Suppressor macrophage treated with lipopolysaccharide for 1 hour (primary cell): Measurements from ENCODE around the gene ARV1.

ENCODE experiments used
- DNase-seq, 3 donors: peaks; one replicate each; pipeline ENCODE4 v3.0.0-alpha.2; 2020 to 2022

The ARV1 gene

GRCh38 chr1:230978491-230979388 lies at the start of gene ARV1, which contains the start of gene TTC13:
Gene ARV1 (plus strand): TSS chr1:230979094. CDS start chr1:230979106, 12 bp downstream.
Gene TTC13 (minus strand): TSS chr1:230978861. CDS start chr1:230978830, 31 bp downstream.
- DNase-seq: peak; percentile 99

DNA sequence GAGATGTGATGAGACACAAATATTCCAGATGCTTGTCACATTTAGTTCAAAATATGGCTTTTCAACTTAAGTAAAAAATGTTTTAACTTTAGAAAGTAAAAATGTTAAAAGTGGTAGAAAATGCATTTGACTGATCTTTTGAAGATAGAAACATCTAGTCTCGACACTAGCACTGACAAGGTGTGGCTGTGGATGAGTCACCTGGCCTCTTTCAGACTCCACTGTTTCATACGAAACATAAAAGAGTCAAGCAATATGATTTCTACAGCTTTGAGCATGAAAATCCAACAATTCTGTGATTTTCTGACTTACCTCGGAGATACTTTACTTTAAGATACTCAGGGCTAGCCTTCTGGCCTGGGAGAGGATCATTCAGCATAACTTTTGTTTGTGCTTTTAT lies 47.9 kb upstream of the ARV1 start:
- no peak for DNase-seq

GRCh38 chr1:230935852-230936251 lies 43.0 kb upstream of the ARV1 start:
- no peak for DNase-seq

GRCh38 chr1:230936475-230936874 lies 42.4 kb upstream of the ARV1 start:
- no peak for DNase-seq

- DNase-seq: no peak
These were observed 41.5 kb upstream of the ARV1 start for GRCh38 chr1:230937371-230937770.

GRCh38 chr1:230938924-230939368 lies 39.9 kb upstream of the ARV1 start:
- DNase-seq: no peak

GRCh38 chr1:230939806-230940489 lies 38.9 kb upstream of the ARV1 start:
- DNase-seq: no peak

- DNase-seq: no peak
These were observed 38.0 kb upstream of the ARV1 start for GRCh38 chr1:230940848-230941247.

- no peak for DNase-seq
These were observed 35.8 kb upstream of the ARV1 start for GRCh38 chr1:230943048-230943593.

GRCh38 chr1:230948301-230948700 lies 30.6 kb upstream of the ARV1 start:
- DNase-seq: no peak

DNA sequence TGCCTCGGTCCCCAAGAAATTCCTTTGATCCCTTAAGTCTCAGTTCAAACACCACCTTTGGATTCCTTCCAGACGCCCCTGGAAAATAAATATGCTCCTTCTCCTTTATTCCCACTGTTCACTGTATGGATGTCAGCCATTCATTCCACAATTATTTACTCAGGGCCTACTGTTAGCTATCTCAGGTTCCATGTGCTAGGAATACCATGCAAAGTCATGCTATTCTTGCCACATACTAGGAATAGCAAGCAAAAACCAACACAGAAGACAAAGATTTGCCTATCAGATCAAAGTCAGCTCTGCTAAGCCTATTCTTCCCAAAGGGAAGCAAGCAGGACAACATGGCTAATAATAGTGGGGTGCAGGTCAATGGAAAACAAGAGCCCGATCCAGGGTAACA lies 30.0 kb upstream of the ARV1 start:
- no peak for DNase-seq

GRCh38 chr1:230950404-230950803 lies 28.5 kb upstream of the ARV1 start:
- DNase-seq: no peak

DNA sequence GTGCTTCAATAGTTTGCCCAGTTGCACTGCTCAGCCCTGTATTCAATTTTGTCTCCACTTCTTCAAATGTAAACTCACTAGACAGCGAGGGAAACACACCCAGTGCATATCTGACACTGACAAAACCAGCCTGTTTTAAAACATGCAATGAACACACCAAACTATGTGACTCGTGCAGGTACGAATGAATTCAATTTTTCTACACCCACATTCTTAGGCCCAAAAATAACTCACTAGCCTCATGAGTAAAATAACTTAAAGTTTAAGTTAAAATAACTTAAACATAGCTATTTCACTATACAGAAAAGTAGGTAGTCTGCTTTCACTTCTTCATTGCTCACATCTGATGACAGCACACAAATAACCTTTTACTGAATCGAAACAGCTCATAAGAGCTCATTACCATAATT lies 21.3 kb upstream of the ARV1 start:
- DNase-seq: no peak

GRCh38 chr1:230958370-230958769 lies 20.5 kb upstream of the ARV1 start:
- no peak for DNase-seq

GRCh38 chr1:230964896-230965295 lies 14.0 kb upstream of the ARV1 start:
- DNase-seq: no peak

DNA sequence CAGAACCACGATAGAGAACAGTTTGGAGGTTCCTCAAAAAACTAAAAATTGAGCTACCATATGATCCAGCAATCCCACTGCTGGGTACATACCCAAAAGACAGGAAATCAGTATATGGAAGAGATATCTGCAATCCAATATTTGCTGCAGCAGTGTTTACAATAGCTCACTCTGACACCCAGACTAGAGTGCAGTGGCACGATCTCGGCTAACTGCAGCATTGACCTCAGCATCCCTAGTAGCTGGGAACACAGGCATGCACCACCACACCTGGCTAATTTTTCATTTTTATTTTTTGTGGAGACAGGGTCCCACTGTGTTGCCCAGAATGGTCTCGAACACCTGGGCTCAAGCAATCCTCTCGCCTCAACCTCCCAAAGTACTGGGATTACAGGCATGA lies 13.4 kb upstream of the ARV1 start:
- DNase-seq: no peak

GRCh38 chr1:230966358-230966873 lies 12.5 kb upstream of the ARV1 start:
- no peak for DNase-seq

DNA sequence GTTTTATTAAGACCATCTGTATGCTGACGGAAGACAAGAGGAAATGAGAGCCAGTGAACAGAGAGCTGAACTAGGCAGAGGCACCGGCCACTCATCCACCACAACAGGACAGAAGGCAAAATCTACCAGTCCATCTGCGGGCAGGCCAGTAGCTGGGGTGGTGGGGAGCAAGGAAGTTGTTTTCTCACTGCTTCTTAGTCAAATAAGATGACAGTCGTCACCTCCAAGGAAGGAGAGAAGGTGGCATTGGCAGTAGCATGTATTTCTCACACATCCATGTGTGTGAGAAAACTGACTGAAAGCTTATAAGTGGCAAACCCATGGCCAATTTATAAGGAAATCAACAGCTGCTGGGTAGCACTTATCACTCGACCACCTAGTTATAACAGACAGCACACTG lies 8.5 kb upstream of the ARV1 start:
- no peak for DNase-seq

DNA sequence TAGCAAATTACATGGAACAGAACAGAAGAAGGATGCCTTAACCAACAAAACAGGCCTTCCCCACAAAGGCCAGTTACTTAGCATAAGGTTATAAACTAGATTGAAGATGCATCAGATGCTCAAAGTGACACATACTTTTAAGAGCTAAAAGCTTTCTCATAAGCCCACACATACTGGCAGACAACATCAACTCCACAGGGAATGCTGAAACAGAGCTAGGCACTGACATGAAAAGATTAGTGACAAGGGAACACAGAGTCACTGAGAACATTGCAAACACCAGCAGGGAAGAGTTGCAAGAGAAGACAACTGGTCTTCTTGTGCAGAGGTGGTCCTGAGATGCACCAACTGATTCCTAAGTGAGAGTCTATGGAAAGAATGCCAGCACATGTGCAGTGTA lies 7.1 kb upstream of the ARV1 start:
- no peak for DNase-seq

DNA sequence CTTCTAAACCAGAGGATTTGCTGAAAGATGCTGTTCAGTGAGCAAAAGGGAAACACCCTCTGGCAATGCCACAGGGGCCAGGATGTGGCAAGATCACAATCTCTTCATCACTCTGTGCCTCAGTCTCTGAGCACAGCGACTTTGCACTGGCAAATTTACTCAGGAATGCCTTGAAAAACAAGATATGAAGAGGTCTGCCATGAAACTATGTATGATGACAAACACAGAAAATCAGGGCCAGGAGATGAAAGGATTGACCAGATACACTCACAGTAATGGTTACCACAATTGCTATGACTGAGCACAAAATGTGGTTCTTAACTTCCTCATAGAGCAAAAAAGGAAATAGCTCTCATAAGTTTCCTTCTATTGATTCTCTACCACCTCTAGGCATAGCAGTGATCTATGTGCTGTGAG lies 6.0 kb upstream of the ARV1 start:
- DNase-seq: peak; percentile 43 to 81 (median 79)

- no peak for DNase-seq
These were observed 3.3 kb upstream of the ARV1 start for GRCh38 chr1:230975636-230976035.

DNA sequence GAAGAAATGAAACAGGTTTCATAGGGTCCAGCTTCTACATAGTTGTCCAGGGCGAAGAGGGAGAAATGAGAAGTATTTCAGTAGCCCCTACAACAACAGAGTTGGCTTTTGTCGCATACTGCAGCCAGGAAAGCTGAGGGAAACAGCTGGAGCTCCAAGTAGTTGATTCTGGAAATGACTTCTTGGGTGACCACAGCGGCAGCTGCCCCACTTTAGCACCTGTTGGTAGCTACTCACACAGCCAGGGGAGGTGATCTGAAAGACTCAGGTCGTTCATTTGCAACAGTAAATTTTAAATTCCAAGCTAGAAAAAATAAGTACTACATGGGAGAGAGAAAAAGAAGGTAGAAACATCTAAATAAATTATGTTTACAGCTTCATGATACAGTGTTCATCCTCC lies 2.5 kb upstream of the ARV1 start:
- DNase-seq: no peak
